Measurements from ENCODE around the gene PRND. TPM values are rescaled to one million over a fixed set of nuclear protein-coding genes. Genes with fewer than 3 reads are reported as not detected.

PRND gene
- total and polyA plus RNA-seq, 2 donors (not counting 3 experiments of a cell fraction or from before 2014, with no cell fraction given): 0.18 TPM; not detected in 1

- no peak overlapping the region for H3K27ac ChIP-seq (ENCODE audit: insufficient read depth, low read depth, low read length)
- ChIA-PET CTCF (no interaction called here), POLR2A (no interaction called here)
- H3K4me3 ChIP-seq (replicated peaks in 1 of 3; ENCODE audit: insufficient read depth in 1 of 3, low read depth in 1 of 3, low read length in 3 of 3): no peak overlapping the region
- no peaks in the 10 kb centered on the region for H3K4me1 ChIP-seq (ENCODE audit: control insufficient read depth, extremely low read depth, insufficient read depth, low read length)
- no peaks in the 10 kb centered on the region for H3K9me3 ChIP-seq (replicated peaks; ENCODE audit: control insufficient read depth, insufficient read depth, low read length)
- H3K79me2 ChIP-seq (ENCODE audit: control insufficient read depth, insufficient read depth, low read length): no peaks in the 10 kb centered on the region
- H3K9ac ChIP-seq (replicated peaks; ENCODE audit: extremely low read depth, insufficient read depth, low read length): no peak overlapping the region
- no peak for TF ChIP-seq MAX (IDR thresholded peaks at IDR 0.05; ENCODE audit: insufficient read depth, insufficient read length)
- TF ChIP-seq EZH2 (IDR thresholded peaks at IDR 0.05; ENCODE audit: borderline replicate concordance, low read depth, low read length, severe bottlenecking): no peak
- no peak overlapping the region for H2AFZ ChIP-seq (ENCODE audit: low read depth, low read length)
- intact Hi-C loops (cut with micrococcal nuclease) (no loop called here), dilution Hi-C loops (cut with MboI; ENCODE audit: extremely low pct_ligation_motif_present, low sequenced_read_pairs) (no loop called here)
- no peaks in the 10 kb centered on the region for H4K20me1 ChIP-seq (replicated peaks; ENCODE audit: control insufficient read depth, extremely low read depth, insufficient read depth, low read length)
- BruUV-seq (replicated peaks): no TSS peak
- H3K27me3 ChIP-seq (ENCODE audit: control insufficient read depth in 2 of 2, insufficient read depth in 2 of 2, low read length in 2 of 2): peaks cover 6 to 15% of the 10 kb centered on the region in 2 experiments
- FAIRE-seq (no peak), DNase-seq (ENCODE audit: low read depth, low spot score) (no peak)
- no peaks in the 10 kb centered on the region for H3K9me1 ChIP-seq (replicated peaks; ENCODE audit: control insufficient read depth, extremely low read depth, insufficient read depth, low read length)
- no peak overlapping the region for H3K4me2 ChIP-seq (ENCODE audit: insufficient read depth, low read length)
- no peaks in the 10 kb centered on the region for H3K36me3 ChIP-seq (ENCODE audit: control insufficient read depth in 2 of 2, extremely low read depth in 1 of 2, insufficient read depth in 2 of 2, low read length in 2 of 2)
Observed at GRCh38 chr20:4711511-4711910, 10.2 kb upstream of the PRND start.

GRCh38 chr20:4713401-4713800 lies 8.3 kb upstream of the PRND start:
- no peak overlapping the region for H3K27ac ChIP-seq (ENCODE audit: insufficient read depth, low read depth, low read length)
- intact Hi-C loops (cut with micrococcal nuclease) (no loop called here), dilution Hi-C loops (cut with MboI; ENCODE audit: extremely low pct_ligation_motif_present, low sequenced_read_pairs) (no loop called here)
- ChIA-PET CTCF (interaction anchor here (1.0 to 1.3 kb wide), 2 partner anchors 20 to 100 kb away, joined by 3 read pairs; no protein-coding TSS in a partner anchor), POLR2A (no interaction called here)
- no peak for DNase-seq (ENCODE audit: low read depth, low spot score)
- TF ChIP-seq GATA2 (IDR thresholded peaks at IDR 0.05; ENCODE audit: insufficient read depth, insufficient read length, low read depth, low read length) (no peak), JUN (IDR thresholded peaks at IDR 0.05; ENCODE audit: borderline replicate concordance, insufficient read depth, insufficient read length, low read depth) (no peak), FOS (IDR thresholded peaks at IDR 0.05; ENCODE audit: borderline replicate concordance, insufficient read depth, low read length) (no peak), EZH2 (IDR thresholded peaks at IDR 0.05; ENCODE audit: borderline replicate concordance, low read depth, low read length, severe bottlenecking) (no peak), POLR2AphosphoS5 (IDR thresholded peaks at IDR 0.05; ENCODE audit: insufficient read depth, low read depth, low read length) (no peak), CTCF (IDR thresholded peaks at IDR 0.05; ENCODE audit: extremely low read depth in 1 of 2, insufficient read depth in 1 of 2, low read depth in 1 of 2, low read length in 2 of 2) (no peak), POLR2A (IDR thresholded peaks at IDR 0.05; ENCODE audit: low read depth, low read length) (no peak), MAX (IDR thresholded peaks at IDR 0.05; ENCODE audit: insufficient read depth, insufficient read length) (no peak), MYC (IDR thresholded peaks at IDR 0.05; ENCODE audit: low read depth, low read length) (no peak)
- no peak overlapping the region for H2AFZ ChIP-seq (ENCODE audit: low read depth, low read length)
- no peaks in the 10 kb centered on the region for H3K9me3 ChIP-seq (replicated peaks; ENCODE audit: control insufficient read depth, insufficient read depth, low read length)
- H3K36me3 ChIP-seq (ENCODE audit: control insufficient read depth in 2 of 2, extremely low read depth in 1 of 2, insufficient read depth in 2 of 2, low read length in 2 of 2): no peaks in the 10 kb centered on the region
- no peaks in the 10 kb centered on the region for H3K79me2 ChIP-seq (ENCODE audit: control insufficient read depth, insufficient read depth, low read length)
- no peaks in the 10 kb centered on the region for H4K20me1 ChIP-seq (replicated peaks; ENCODE audit: control insufficient read depth, extremely low read depth, insufficient read depth, low read length)
- no peak for FAIRE-seq
- no peak overlapping the region for H3K9ac ChIP-seq (replicated peaks; ENCODE audit: extremely low read depth, insufficient read depth, low read length)
- H3K4me2 ChIP-seq (ENCODE audit: insufficient read depth, low read length): no peak overlapping the region
- no peaks in the 10 kb centered on the region for H3K9me1 ChIP-seq (replicated peaks; ENCODE audit: control insufficient read depth, extremely low read depth, insufficient read depth, low read length)
- H3K27me3 ChIP-seq (ENCODE audit: control insufficient read depth in 2 of 2, insufficient read depth in 2 of 2, low read length in 2 of 2): peaks cover 6 to 15% of the 10 kb centered on the region in 2 experiments
- BruUV-seq (replicated peaks): no TSS peak
- no peak overlapping the region for H3K4me3 ChIP-seq (replicated peaks in 1 of 3; ENCODE audit: insufficient read depth in 1 of 3, low read depth in 1 of 3, low read length in 3 of 3)
- H3K4me1 ChIP-seq (ENCODE audit: control insufficient read depth, extremely low read depth, insufficient read depth, low read length): no peaks in the 10 kb centered on the region

Data from endothelial cell of umbilical vein (primary cell).